ENCODE results near the gene TEX261. TPM values are rescaled to one million over a fixed set of nuclear protein-coding genes. Genes with fewer than 3 reads are reported as not detected.

Gene TEX261
- total and polyA plus RNA-seq, 2 of the 8 experiments (the other 6 are each of a cell fraction or from before 2014, with no cell fraction given): 25.2 to 30.1 TPM

DNA sequence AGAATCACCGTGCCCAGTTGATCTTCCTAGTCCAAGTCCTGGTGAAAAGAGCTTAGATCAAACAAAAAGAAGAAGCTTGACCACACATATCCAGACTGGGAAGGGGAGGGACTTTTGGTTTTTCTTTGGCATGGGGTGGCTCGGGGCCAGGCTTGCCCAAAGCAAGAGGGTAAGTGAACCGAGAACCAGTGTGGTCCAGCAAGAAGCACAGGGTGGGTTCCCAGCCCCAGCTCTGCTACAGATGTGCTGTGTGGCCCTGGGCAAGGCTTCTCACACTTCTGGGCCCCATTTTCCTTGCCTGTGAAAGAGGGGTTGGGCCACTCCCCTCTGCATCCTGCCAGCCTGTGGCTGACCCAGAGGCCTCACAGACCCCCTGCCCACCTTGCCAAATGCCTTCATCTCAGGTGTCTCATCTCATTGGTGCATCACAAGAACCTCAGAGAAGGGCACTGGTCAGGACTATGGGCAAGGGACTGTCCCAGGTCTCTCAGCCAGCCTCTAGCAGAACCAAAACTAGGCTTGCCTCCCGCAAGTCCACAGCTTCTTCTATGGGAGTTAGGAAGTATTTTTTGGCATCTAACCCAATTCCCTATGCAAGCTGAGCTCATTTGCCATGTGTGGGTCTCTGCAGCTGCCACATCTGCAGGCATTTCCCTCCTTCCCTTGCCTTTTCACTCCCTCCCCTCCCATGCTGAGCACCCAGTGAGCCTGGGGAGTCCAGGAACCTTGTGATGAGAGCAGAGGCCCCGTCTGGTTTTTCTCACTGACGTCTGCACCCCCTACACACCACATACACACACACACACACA is 52.1 kb downstream of the TEX261 start:
- ChIA-PET CTCF (ENCODE audit: partially characterized antibody) (interaction anchor here (0.7 to 22.0 kb wide), 15 partner anchors 11 to 186 kb away, joined by 3 to 513 read pairs (median 4); partner anchors contain the start of genes ANKRD53, ATP6V1B1 and FIGLA), POLR2A (ENCODE audit: partially characterized antibody) (no interaction called here)
- Histone ChIP-seq H2AFZ (ENCODE audit: low read length) (no peak overlapping the region), H3K4ac (replicated peaks; ENCODE audit: insufficient read length, low read depth, low read length) (no peak overlapping the region), H3K23ac (ENCODE audit: insufficient read length) (no peak overlapping the region), H3K4me2 (ENCODE audit: insufficient read depth in 1 of 2, low read depth in 2 of 2, low read length in 2 of 2) (no peak overlapping the region), H3K36me3 (ENCODE audit: control insufficient read depth in 2 of 4, insufficient read depth in 4 of 4, low read length in 3 of 4) (no peaks in the 10 kb centered on the region), H4K8ac (ENCODE audit: extremely low read depth, insufficient read depth, low read length) (no peak overlapping the region), H2BK15ac (ENCODE audit: low read length) (no peak overlapping the region), H3K4me3 (ENCODE audit: extremely low read depth in 1 of 4, insufficient read depth in 2 of 4, low read depth in 3 of 4, low read length in 4 of 4) (no peak overlapping the region; a peak in 1 of 8 replicates), H3K4me1 (replicated peaks in 1 of 4; ENCODE audit: control insufficient read depth in 3 of 4, insufficient read depth in 4 of 4, low read length in 3 of 4) (peaks cover 9 to 37% (median 29%) of the 10 kb centered on the region in 4 experiments), H2BK120ac (replicated peaks; ENCODE audit: low read depth, low read length) (no peak overlapping the region), H3K23me2 (ENCODE audit: low read depth, low read length) (peaks cover 3% of the 10 kb centered on the region; the same call in 1 of the 2 replicates), H3K27ac (ENCODE audit: low read depth, low read length) (no peak overlapping the region), H3K27me3 (replicated peaks in 1 of 4; ENCODE audit: control insufficient read depth in 3 of 4, extremely low read depth in 1 of 4, insufficient read depth in 3 of 4, low read length in 3 of 4) (peaks cover 10 to 48% (median 40%) of the 10 kb centered on the region in 4 experiments), H3K9me3 (ENCODE audit: insufficient read depth in 2 of 2, low read depth in 1 of 2, low read length in 1 of 2) (no peaks in the 10 kb centered on the region), H3K79me2 (ENCODE audit: control insufficient read depth in 1 of 2, insufficient read depth in 2 of 2, low read length in 2 of 2) (no peaks in the 10 kb centered on the region), H2AK5ac (ENCODE audit: low read depth, low read length) (no peak overlapping the region), H3K18ac (ENCODE audit: extremely low read depth, low read length) (peak overlapping the region; percentile 36; the same call in 1 of the 2 replicates), H4K91ac (replicated peaks; ENCODE audit: insufficient read length, low read length) (no peak overlapping the region), H2BK20ac (ENCODE audit: low read length) (no peak overlapping the region), H4K5ac (ENCODE audit: insufficient read length, low read depth, low read length) (no peak overlapping the region), H3K9ac (replicated peaks in 1 of 4; ENCODE audit: extremely low read depth in 1 of 4, low read depth in 3 of 4, low read length in 3 of 4) (no peak overlapping the region), H3K56ac (replicated peaks; ENCODE audit: insufficient read length, low read depth, low read length) (no peak overlapping the region), H4K20me1 (replicated peaks in 1 of 2; ENCODE audit: control insufficient read depth in 1 of 2, insufficient read depth in 2 of 2, low read length in 2 of 2) (peaks cover 0 to 3% of the 10 kb centered on the region in 2 experiments), H2BK12ac (ENCODE audit: low read depth, low read length) (no peak overlapping the region), H3K79me1 (ENCODE audit: low read depth, low read length) (no peaks in the 10 kb centered on the region), H3K14ac (ENCODE audit: insufficient read length) (no peak overlapping the region), H2BK5ac (ENCODE audit: low read depth, low read length) (no peak overlapping the region)
- FAIRE-seq (no peak), DNase-seq (ENCODE audit: low read depth in 1 of 2, low spot score in 2 of 2) (no peak)
- no peak for TF ChIP-seq CEBPB (IDR thresholded peaks at IDR 0.05; ENCODE audit: low read depth, low read length)
- TF ChIP-seq, protein P1, sequence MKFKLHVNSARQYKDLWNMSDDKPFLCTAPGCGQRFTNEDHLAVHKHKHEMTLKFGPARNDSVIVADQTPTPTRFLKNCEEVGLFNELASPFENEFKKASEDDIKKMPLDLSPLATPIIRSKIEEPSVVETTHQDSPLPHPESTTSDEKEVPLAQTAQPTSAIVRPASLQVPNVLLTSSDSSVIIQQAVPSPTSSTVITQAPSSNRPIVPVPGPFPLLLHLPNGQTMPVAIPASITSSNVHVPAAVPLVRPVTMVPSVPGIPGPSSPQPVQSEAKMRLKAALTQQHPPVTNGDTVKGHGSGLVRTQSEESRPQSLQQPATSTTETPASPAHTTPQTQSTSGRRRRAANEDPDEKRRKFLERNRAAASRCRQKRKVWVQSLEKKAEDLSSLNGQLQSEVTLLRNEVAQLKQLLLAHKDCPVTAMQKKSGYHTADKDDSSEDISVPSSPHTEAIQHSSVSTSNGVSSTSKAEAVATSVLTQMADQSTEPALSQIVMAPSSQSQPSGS (IDR thresholded peaks at IDR 0.05; ENCODE audit: low read length): no peak
- TF ChIP-seq RBBP5 (IDR thresholded peaks at IDR 0.05; ENCODE audit: borderline replicate concordance, low read depth, low read length): no peak
- TF ChIP-seq NRF1 (IDR thresholded peaks at IDR 0.05; ENCODE audit: low read depth, low read length): no peak
- no peak for TF ChIP-seq ASH2L (IDR thresholded peaks at IDR 0.05; ENCODE audit: low read length)
- no peak for TF ChIP-seq SRF (IDR thresholded peaks at IDR 0.05; ENCODE audit: low read depth, low read length)
- no peak for TF ChIP-seq PHF8 (conservative IDR thresholded peaks at IDR 0.05; ENCODE audit: low read depth, low read length)
- 58% methylated on average over 6 of the region's 6 CpGs; no CpG with 5 or more reads in 1 of the 2 experiments for WGBS, 2 experiments (ENCODE audit: extremely low coverage in 1 of 2, insufficient coverage in 1 of 2, insufficient read length in 1 of 2, insufficient replicate concordance in 2 of 2, low coverage in 1 of 2, low lambda C conversion rate in 2 of 2, missing lambda C conversion rate in 1 of 2)

Data from H1 (cell line).